GM19328 (cell line): Measurements from ENCODE around the gene VANGL2.
"Not testable (repeated sequence)": the region's sequence is repeated elsewhere in the genome, so short reads cannot be mapped to it uniquely, and the experiment has no call there.

Experiments
- ATAC-seq: cut with Tn5 transposase; IDR thresholded peaks from one replicate; pipeline ENCODE4 v1.9.1; 2021; ENCODE audit warnings: mild to moderate bottlenecking, moderate library complexity; ENCODE audit not compliant: unreplicated experiment

VANGL2 gene

GRCh38 chr1:160370561-160371345 lies 29.6 kb upstream of the VANGL2 start:
- no peak for ATAC-seq

- no peak for ATAC-seq
Measured at GRCh38 chr1:160371346-160371631, 29.1 kb upstream of the VANGL2 start.

DNA sequence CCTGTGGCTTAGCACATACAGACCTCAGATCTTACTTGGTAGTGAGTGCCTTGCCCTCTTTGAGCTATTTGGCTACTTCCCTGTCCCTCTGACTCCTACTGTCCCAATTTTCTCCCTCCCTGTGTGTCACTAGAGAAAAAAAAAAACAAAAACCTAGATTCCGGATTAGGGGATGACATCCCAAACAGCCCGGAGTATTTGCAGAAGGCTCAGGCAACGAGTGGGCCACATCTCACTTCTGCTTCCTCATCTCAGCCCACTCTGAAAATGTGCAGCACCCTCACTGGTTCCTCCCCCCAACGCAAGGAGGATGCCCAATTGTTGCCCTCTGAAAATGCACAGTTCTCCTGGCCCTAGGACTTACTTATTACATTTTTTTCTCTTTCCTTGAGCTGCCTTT lies 28.6 kb upstream of the VANGL2 start:
- no peak for ATAC-seq

GRCh38 chr1:160373696-160374095 lies 26.7 kb upstream of the VANGL2 start:
- no peak for ATAC-seq

- no peak for ATAC-seq
Measured at GRCh38 chr1:160374306-160375110, 25.9 kb upstream of the VANGL2 start.

GRCh38 chr1:160375788-160376524 lies 24.4 kb upstream of the VANGL2 start:
- ATAC-seq, result no peak

DNA sequence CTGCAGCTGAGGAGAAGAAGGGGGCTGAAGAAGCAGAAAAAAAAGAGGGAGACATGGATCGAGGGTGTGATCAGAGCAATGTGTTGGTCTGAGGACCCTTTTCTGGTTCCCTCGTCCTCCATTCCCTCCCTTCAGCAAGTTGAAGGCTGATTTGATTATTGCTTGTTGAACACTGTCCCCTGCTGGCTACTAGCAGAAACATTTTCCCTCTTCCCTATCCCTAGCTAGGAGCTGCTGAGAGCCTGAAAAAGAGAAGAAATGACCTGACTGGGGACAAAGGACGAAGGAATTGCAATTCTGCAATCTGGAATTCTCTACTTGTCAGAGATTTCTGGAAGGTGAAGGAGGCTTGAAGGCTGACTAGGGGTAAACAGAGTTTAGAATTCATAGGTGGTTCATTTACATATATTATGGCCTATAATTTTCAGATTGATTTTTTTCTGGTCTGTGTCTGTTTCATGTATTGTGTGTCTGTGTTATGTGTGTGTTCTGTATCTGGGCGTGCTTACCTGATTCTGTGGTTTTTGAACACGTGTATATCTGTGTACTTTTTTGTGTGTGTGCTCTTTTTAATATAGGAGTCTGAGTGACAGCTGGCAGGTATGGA lies 23.7 kb upstream of the VANGL2 start:
- no peak for ATAC-seq

DNA sequence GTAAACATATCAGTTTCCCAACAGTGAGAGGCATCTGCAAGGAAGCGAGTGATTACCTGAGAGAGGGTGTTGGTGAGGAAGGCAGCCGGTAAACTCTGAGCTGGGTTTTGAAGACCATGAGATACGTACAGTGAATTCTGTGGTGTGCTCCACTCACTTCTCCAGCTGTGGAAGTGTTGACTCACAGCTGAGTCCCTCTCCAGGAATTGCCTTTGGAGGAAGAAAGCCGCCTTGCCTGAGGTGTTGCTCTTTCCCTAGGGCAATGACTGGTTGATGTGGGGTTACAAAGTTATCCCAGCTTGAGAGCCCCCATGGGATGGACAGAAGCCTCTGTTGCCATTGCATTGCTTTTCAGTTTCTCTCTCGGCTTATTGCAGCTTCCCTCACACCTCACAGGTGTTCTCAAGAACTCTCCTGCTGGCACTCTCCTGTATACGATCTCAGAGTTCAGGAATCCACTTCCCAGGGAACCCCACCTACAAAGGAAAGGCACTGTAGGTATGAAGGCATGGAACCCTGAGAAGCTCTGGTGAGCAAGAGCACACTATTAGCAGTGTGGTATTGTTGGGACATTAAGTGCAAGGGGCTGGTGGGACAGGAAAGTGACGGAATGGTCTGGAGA lies 22.7 kb upstream of the VANGL2 start:
- no peak for ATAC-seq

GRCh38 chr1:160384812-160385211 lies 15.6 kb upstream of the VANGL2 start:
- not testable (repeated sequence) for ATAC-seq

DNA sequence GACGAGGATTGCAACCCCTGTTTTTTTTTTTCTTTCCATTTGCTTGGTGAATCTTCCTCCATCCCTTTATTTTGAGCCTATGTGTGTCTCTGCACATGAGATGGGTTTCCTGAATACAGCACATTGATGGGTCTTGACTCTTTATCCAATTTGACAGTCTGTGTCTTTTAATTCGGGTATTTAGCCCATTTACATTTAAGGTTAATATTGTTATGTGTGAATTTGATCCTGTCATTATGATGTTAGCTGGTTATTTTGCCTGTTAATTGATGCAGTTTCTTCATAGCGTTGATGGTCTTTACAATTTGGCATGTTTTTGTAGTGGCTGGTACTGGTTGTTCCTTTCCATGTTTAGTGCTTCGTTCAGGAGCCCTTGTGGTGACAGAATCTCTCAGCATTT lies 12.0 kb upstream of the VANGL2 start:
- ATAC-seq, result not testable (repeated sequence)

DNA sequence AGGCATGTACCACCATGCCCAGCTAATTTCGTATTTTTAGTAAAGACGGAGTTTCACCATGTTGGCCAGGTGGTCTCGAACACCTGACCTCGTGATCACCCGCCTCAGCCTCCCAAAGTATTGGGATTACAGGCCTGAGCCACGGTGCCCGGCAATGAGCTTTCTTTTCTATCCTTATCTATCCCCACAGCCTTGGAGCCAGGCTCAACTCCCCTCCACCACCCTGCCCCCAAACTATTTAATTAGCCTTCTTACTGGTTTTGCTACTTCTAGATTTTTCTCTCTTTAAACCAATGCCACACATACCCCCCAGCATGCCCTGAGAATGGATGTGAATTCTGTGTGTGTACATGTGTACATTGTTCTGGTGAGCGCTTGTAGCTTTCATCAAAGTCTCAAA lies 5.7 kb upstream of the VANGL2 start:
- no peak for ATAC-seq

- no peak for ATAC-seq
Measured at GRCh38 chr1:160397651-160398050, 2.7 kb upstream of the VANGL2 start.

DNA sequence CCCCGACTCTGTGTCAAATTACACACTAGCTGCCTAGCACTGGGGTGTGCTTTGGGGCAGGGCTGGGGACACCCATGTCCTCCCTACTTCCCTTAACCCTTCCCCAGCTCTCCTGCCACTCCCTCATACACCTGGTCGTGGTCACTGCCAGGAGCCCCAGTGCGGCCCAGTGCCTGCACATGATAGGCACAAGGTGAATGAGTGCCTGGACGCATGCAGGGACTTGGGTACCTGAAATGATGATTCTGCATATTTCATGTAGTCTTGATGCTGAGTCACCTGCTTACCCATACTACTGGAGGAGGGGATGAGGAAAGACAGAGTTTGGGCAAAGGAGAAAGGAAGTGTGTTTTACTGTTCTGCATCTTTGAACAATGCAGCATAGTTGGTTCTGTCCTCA lies 1.5 kb upstream of the VANGL2 start:
- ATAC-seq, result no peak

DNA sequence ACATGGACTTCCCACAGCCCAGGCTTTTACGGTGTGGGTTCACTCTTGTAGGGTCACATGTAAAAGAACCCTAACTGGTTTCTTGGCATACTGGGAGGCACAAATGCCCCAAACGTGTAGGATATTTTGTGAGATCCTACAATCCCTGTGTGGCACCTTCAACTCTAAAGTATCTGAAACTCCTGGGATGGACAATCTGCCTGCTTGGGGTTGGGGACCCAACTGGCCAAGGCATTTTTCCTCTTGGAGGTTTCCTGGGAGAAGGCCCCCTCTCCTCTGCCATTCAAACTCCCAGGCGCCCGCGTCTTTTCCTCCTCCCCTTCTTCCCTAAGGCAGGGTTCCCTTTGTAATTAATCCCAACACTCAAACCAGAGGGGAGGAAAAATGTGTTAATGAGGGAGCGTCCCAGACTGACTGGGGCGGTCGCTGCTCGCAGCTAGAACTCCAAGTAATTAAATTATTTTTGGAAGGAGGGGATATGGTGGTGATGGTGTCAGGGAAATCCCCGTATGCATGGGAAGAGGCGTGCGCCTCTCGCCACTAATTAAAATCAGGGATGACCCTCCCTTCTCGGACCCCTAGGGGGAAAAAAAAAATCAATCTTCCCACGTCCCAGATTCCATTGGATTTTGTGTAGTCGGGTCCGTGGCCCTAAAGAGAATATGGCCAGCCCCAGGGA lies 681 bp upstream of the VANGL2 start:
- ATAC-seq, result no peak

- ATAC-seq, result no peak
Measured at GRCh38 chr1:160400646-160401486, 502 bp downstream of the VANGL2 start.

GRCh38 chr1:160401487-160401805 lies 1.1 kb downstream of the VANGL2 start:
- ATAC-seq, result no peak

GRCh38 chr1:160402001-160402795 lies 1.8 kb downstream of the VANGL2 start:
- ATAC-seq, result no peak

DNA sequence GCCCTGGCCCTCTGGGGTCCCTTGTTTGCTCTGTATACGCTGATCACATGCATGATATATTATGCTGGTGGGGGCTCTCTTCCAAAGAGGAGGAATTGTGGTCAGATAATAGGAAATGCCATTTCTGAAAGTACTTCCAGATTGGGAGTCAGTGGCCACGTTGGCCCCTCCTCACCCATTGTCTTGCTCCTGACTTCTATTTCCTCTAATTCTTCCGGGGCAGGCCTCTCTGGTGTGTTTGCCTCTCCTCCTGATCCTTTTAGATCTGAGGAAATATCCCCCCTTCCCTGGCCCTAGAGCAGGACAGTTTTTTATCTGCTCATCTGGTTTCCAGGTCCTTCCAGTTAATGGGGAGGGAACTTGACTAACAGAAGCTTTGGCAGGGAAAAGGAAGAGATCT lies 2.9 kb downstream of the VANGL2 start:
- no peak for ATAC-seq

DNA sequence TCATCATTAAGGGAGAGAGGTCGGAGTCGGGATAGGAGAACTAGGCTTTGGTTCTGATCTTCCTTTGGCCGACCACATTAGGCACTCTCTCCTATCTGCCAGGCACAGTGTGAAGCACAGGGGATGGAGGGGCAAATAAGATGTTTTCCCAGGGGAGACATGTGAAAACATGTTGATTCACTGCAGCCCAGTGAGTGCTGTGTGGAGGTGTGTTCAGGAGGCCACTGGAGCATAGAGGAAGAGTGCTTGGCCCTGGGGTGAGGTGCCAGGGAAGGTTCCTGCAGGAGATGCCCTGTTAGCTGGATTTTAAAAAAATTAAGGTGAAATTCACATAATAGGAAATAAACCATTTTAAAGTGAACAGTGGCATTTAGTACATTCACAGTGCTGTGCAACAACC lies 3.7 kb downstream of the VANGL2 start:
- no peak for ATAC-seq
